CD4-positive, alpha-beta T cell treated with Interleukin-2 at 100 ng/mL for 4 hours (primary cell): ENCODE data around the gene RBPJ.

Source experiments
- DNase-seq: peaks from one replicate; pipeline ENCODE4 v3.0.0-alpha.2; 2020; ENCODE audit warnings: low spot score

Gene RBPJ

DNA sequence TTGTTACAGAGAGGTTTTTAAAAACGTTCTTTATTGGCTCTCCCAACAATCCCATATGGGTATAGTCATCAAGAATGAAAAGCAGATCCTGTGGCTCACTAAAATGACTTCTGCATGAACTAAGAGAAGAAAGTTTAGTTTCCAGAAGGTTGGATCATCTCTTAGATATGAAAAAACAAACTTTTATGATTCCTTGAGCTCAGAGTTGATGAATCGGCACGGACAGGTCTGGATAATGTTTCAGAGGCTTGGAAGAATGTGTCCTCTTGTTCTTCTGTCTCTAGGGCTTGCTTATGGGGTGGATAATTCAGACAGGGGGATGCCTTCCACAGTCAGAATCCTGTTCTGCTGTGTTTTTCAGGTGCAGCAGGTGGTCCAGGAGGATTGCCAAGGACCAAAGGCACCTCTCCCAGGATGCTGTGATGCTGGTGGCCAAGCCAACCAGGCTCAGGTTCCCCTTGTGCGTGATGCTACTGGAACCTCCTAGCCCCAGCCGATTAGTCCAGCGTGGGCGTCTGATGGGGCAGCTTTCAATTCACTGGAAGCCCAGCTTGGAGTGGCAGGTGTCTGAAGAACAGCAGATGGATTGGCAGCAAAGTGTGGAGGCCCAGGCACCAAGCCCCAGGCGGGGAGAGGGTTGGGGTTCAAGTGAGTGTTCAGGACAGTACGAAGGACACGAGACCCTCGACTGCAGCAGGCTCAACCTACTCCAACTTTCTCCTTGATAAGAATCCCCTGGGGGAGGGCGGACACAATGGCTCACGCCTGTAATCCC is 139.1 kb downstream of the RBPJ start:
- DNase-seq: no peak

DNA sequence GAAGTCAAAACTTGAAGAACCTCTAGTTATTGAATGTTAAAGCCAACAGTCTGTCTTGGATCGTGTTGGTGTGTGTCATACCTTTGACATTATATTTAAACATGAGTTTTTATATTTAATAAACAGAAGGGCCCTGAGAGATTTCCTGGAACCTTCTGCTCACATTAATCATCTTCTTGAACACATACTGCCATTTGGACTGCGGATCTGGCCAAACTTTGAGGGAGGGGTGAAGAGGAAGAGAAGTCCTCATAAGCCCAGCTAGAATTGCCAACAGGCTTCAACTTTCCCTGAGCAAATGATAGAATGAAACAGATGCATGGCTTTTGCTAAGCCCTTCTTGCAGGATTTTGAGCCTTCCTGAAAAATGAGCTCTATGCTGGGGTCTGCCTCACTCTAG is 142.1 kb downstream of the RBPJ start:
- no peak for DNase-seq

DNA sequence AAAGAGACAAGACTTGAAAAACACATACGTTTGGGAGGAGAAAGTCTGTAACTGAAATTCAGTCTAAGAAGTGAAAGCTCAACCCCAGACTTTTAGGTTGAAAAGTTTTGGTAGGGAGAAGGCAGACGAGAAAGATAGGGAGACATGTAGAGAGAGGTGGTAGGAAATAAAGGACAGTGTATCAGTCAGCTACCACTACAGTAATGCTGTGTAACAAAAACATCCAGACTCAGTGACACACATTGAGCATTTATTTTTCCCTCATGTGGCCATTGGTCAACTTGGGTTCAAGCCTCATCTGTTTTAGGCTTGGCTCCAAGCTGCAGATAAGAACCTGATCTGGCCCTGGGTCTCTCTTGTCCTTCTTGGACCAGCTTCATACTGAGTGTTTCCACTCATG is 142.6 kb downstream of the RBPJ start:
- DNase-seq: no peak

DNA sequence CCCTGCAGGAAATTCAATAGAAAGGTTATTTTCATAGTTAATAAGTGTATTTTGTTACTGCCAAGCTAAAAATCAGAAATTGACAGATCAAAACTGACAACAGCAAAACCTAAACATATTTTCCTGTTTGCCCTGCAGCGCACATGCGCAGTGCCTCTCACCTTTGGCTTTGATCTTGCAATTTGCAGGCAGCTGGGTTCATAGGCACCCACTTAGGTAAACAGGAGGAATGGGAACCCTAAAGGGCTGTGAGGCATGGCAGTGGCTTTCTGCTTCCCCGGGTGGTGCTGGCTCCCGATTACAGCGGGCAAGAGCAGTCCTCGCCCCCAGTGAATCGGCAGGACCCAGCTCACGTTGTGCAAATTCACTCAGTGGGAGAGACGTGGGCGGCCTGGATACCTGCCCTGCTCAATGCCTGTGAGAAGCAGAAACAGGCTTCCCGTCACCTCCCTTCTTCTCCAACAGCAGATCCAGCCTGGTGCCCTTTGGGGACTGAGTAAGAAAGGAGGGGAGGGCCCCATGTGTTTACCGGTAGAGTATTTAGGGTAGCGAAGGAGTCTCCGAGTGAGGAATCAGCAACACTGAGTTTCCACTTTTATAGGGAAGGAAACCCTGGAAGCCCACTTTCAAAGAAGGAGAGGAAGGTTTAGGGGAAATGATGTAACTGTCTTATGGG is 143.7 kb downstream of the RBPJ start:
- no peak for DNase-seq

DNA sequence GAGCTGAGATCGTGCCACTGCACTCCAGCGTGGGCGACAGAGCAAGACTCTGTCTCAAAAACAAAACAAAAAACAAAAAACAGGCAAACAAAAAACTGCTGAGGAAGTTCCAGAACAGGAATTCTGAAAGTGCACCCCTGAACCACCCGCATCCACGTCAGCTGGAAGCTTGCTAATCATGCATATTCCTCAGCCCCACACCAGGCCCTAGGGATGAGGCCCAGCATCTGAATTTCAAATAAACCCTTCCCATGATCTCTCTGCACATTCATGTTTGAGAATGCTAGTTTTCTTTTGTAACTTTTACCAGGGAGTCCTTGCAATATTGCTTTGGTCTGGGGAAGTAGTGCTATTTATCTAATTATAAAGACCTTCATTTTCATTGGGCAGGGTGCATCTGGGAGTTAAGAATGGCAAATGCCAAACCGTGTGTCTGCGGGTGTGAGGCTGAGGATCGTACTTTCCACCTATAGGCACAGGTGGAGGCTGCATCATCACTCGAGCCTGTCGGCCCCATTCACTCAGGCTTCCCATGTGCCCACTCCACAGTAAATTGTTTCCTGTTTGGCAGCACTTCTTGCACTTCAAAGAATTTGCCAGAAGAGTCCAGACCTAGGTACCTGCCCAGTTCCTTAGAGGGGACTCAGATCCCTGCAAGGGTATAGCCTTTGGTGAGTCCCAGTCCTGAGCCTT is 145.9 kb downstream of the RBPJ start:
- DNase-seq: no peak

DNA sequence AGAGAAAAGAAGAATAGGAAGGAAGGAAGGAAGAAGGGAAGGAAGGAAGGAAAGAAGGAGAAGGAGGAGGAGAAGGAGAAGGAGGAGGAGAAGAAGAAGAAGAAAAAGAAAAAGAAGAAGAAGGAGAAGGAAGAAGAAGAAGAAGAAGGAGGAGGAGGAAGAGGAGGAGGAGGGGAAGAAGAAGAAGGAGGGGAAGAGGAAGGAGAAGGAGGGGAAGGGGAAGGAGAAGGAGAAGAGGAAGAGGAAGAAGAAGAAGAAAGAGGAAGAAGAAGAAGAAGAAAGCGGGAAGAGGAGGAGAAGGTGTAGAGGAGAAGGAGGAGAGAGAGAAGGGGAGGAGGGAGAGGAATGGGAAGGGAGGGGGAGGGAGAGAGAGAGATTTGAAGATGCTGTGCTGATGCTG is 146.9 kb downstream of the RBPJ start:
- DNase-seq: no peak

DNA sequence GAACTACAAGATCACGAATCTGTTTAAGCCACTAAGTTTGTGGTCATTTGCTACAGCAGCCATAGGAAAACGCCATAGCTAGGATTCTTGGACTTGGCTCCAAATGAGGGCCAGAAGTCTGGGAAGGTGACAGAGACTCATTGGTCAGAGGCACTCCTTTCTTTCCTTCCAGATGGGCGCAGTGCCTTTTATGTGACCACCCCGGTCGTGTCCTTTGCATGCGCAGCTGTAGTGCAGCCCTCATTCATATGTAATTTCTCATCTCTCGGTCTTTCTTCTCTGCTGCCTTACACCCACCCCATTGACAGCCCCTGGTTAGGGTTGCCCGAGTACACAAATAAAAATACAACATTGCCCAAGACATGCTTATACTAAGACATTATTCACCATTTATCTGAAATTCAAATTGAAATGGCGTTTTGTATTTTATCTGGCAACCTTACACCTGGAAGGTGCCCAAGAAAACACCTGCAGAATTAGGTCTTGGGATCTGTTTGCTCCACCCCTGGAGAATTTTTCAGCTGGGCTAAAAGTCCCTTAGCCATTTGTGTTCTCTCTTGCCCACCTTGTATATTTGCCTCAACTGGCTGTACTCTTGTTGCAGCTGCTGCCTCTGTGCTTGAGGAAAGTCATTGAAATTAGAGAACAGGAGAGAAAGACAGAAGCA is 147.6 kb downstream of the RBPJ start:
- no peak for DNase-seq

DNA sequence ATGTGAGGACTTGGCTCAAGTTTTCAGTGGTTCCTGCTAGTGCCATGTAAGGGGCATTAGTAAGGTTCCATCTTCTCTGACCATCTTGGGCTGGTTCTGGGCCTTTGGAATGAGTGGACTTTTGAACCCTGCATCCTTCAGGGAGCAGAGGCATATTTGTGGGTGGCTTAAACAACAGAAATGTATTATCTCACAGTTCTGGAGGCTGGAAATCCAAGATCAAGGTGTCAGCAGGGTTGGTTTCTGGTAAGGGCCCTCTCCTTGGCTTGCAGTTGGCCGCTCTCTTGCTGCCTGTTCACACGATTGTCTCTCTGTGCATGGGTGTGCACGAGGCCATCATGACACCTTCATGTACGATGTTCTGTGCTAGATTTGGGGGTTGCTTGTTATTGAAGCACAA is 148.2 kb downstream of the RBPJ start:
- DNase-seq: no peak

DNA sequence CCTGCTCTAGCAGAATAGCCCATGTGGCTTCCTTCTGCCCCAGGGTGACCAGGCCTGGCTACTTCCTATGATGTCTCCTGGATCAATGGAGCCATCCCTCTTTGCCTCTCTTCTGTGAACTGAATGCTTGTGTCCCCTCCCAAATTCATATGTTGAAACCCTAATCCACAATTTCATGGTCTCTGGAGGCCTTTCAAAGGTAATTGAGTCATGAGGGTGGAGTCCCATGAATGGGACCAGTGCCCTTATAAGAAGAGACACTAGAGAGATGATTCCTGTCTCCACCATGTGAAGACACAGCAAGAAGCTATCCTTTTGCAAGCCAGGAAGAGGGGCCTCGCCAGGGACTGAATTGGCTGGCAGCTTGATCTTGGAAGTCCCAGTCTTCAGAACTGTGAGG is 151.1 kb downstream of the RBPJ start:
- DNase-seq: no peak

DNA sequence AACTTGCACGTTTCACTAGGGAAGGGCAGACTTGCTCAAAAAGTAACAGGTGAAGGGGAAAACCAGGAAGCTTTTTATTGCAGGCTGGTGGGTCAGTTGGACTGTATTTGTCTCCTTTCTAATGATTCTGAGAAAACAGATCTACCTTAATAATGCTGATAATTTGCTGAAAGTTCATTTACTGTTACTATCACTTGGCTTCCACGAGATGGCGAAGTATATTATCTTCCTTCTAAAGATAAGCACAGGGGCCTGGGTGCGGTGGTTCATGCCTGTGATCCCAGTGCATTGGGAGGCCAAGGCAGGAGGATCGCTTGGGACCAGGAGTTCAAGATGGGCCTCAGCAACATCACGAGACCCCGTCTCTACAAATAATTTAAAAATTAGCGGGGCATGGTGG is 153.1 kb downstream of the RBPJ start:
- DNase-seq: no peak

DNA sequence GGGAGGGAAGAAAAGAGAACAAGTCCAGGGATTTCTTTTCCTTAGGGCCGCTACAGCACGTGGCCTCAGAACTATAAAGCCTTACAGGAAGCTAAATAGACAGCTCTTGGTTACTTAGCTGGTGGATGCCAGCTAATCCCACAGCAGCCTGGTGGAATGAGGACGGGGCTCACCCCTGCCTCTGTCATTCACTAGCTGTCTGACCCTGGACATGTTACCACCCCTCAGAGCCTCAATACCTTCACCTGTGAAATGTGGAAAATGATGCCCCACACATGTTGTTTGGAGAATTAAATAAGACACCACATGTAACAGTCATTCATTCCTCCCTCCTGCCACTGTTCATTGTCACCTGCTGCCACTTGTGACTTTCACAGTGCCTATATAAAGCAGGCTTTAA is 153.7 kb downstream of the RBPJ start:
- DNase-seq: no peak

DNA sequence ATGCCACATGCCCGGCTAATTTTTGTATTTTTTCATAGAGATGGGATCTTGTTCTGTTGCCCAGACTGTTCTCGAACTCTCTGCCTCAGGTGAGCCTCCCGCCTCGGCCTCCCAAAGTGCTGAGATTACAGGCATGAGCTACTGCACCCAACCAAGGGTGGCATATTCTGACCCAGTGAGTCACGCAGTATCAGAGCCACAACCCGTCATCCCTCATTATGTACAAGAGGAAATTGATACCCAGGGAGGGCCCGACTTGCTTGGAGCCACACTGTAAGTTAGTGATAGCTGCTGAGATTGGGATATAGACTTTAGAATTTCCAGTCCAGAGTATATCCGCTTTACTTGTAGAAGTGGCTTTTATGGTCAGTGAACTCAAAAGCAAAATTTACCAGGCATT is 154.9 kb downstream of the RBPJ start:
- DNase-seq: no peak

DNA sequence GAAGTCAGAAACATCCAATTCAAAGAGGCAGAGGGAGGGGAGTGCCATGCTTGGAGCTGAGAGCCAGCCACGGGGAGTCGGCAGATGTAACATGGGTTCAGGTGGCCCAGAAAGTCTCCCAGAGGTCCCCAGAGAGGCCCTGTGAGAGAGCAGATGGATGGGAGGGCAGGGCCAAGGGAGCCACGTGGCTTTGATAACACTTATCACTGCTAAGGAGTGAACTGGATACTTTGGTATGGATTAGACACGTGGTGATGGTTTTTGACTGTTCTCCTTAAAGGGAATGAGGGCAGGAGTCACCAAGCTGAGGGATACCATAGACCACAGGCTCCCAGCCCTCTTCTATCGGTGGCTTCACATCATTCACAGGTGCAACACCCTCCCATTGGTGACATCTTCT is 155.7 kb downstream of the RBPJ start:
- no peak for DNase-seq

DNA sequence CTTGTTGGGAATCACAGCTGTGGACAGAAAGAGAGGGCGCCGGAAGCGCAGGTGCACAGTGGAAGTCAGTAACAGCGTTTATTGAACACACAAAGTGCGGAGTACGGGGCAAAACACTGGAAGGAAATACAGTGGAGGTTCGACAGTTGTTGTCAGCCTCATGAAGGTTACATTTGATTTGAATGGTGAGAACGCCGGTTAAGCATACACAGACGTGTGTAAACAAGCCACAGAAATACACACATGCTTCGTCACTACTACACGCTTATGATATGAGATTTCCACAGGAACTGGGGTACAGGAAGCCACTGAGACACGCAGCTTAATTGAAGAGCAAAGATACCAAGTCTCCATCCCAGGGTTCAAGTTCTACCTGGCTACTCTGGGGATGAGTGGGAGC is 157.5 kb downstream of the RBPJ start:
- no peak for DNase-seq

DNA sequence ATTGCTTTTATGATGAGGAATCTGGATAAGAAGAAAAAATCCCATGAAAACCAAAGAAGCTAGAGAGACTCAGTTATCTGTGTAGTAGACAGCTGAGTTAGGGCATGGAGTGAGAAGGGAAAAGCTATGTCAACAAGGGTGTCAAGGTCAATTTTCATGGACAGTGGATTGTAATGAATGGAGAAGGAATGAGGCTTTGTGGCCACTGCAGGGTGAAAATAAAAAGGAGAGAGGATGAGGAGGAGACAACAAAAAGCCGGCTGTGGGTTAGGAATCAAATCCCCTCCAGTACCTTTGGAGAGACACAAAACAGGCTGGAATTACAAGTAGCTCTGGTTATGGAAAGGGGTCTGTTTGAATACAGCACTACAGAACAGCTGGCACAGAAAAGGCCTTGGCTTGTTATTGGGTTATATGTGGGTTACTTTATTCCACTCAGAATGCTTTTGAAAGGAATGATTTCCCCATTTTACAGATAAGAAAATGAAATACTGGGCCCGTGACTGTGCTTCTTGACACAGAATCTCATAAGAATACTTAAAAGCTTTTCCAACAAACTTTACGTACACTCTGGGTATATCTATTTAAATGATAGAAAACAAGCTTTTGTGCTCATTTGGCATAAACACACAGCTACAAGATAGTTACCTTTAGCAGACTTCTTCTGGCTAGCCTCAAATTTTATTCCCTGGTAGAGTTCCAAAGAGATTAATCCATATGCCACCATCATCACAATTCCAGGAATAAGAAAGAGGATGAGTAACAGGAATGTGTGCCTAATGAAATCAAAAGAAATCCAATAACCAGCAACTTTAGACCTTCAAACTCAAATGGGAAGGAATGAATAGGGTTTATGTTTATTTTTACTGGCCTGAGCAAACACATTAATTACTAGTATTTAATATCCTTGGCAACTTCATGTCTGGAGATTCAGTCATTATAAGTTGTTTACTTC is 162.0 kb downstream of the RBPJ start:
- DNase-seq: no peak

DNA sequence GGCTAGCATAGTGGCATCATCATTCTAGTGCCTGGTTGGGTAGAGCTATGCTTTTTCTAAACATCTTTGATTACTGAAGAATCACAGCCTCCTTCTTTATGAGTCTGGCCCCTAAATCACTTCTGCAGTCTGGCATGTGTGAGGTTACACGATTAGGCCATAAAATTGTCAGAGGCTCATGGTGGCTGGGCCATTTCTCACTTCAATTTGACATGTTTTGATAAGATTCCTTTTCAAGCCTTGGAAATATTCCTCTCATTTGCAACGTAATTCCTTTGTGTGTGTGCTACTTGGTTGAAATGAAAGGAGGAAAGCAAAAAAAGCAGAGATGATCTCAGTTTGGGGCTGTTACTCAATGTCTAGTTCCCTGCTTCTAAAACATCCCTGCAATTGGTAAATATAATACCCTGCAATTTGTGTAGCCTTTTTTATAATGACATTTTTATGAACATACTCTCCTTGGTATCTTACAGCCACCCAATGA is 163.3 kb downstream of the RBPJ start:
- no peak for DNase-seq

DNA sequence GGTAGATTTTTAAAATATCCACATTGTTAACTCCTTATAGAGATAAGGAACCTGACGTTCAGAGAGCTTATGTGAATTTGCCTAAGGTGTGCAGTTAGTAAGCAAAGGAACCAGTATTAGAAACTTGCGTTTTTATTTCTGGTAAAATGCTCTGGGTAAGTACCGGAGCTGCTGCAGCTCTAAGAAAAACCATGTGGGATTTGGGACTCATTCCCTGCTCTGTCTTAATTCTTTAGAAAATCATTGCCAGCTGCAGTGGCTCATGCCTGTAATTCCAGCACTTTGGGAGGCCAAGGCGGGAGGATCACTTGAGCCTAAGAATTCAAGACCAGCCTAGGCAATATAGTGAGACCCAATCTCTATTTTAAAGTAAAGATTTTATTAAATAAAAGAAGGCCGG is 163.7 kb downstream of the RBPJ start:
- no peak for DNase-seq
